NCI-H1048 (cell line): ENCODE data around the gene CNTNAP2.

Experiments used
- DNase-seq: peaks from one replicate; lab custom pipeline; 2025; lab: John Stamatoyannopoulos, UW

The CNTNAP2 gene

GRCh38 chr7:147857152-147858140, 1740.8 kb downstream of the CNTNAP2 start:
- no peak for DNase-seq

GRCh38 chr7:147858421-147858820, 1741.8 kb downstream of the CNTNAP2 start:
- DNase-seq = no peak

GRCh38 chr7:147859033-147859432, 1742.4 kb downstream of the CNTNAP2 start:
- DNase-seq = no peak

GRCh38 chr7:147859486-147859885, 1742.9 kb downstream of the CNTNAP2 start:
- no peak for DNase-seq

GRCh38 chr7:147861058-147861716, 1744.6 kb downstream of the CNTNAP2 start:
- no peak for DNase-seq

GRCh38 chr7:147861945-147862344, 1745.3 kb downstream of the CNTNAP2 start:
- DNase-seq = no peak

- no peak for DNase-seq
Measured at GRCh38 chr7:147869456-147869855, 1752.9 kb downstream of the CNTNAP2 start.

GRCh38 chr7:147878912-147879661, 1762.5 kb downstream of the CNTNAP2 start:
- no peak for DNase-seq

GRCh38 chr7:147885869-147886268, 1769.3 kb downstream of the CNTNAP2 start:
- DNase-seq = no peak

GRCh38 chr7:147894271-147894670, 1777.7 kb downstream of the CNTNAP2 start:
- DNase-seq = no peak

GRCh38 chr7:147896121-147896520, 1779.5 kb downstream of the CNTNAP2 start:
- DNase-seq = no peak

- DNase-seq = no peak
Measured at GRCh38 chr7:147903536-147904218, 1787.1 kb downstream of the CNTNAP2 start.

- no peak for DNase-seq
Measured at GRCh38 chr7:147904219-147904576, 1787.6 kb downstream of the CNTNAP2 start.

- DNase-seq = no peak
Measured at GRCh38 chr7:147909431-147910148, 1793.0 kb downstream of the CNTNAP2 start.

- DNase-seq = no peak
Measured at GRCh38 chr7:147911201-147911601, 1794.6 kb downstream of the CNTNAP2 start.

GRCh38 chr7:147912291-147912690, 1795.7 kb downstream of the CNTNAP2 start:
- DNase-seq = no peak

- DNase-seq = no peak
Measured at GRCh38 chr7:147912946-147913638, 1796.5 kb downstream of the CNTNAP2 start.

GRCh38 chr7:147915781-147916180, 1799.2 kb downstream of the CNTNAP2 start:
- no peak for DNase-seq

GRCh38 chr7:147916573-147916972, 1800.0 kb downstream of the CNTNAP2 start:
- DNase-seq = no peak

GRCh38 chr7:147923841-147924240, 1807.2 kb downstream of the CNTNAP2 start:
- no peak for DNase-seq

GRCh38 chr7:147937428-147937827, 1820.8 kb downstream of the CNTNAP2 start:
- no peak for DNase-seq
